NCI-H2171 treated with DMSO at 0.1 percent for 48 hours (cell line): Measurements from ENCODE around the gene AAGAB.

Experiments
- DNase-seq: peaks from one replicate; lab custom pipeline; 2025; lab: John Stamatoyannopoulos, UW

Gene AAGAB

DNA sequence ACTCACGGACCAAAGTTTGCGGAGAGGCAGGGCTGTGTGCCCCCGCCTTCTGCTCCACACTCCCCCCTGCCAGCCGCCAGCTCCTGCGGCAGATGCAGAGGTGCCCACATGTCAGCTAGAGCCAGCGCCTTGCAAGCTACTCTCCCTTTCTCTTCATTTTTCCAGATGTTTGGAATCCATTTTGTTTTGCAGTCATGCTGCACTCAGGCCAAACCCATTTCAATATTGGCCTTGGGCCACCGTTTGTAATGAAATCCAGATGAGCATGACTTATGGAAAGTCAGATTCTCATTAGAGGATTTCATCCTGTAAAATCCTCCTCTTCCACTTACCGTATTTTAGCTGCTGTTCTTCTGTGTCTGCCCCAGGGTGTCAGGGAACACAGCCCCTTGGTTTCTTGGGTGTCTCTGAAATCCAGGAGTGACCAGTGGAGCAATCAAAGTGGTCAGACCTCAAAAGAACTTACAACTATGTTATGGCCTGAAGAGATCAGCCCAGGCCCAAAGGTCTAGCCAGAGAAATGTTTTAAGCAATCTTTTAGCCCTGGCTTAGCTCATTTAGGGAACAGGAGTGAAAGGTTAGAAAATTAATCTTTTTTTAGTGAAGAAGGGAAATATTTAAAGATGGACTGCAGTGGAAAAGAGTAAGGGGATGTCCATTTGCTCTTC is 65.8 kb downstream of the AAGAB start:
- DNase-seq = no peak

DNA sequence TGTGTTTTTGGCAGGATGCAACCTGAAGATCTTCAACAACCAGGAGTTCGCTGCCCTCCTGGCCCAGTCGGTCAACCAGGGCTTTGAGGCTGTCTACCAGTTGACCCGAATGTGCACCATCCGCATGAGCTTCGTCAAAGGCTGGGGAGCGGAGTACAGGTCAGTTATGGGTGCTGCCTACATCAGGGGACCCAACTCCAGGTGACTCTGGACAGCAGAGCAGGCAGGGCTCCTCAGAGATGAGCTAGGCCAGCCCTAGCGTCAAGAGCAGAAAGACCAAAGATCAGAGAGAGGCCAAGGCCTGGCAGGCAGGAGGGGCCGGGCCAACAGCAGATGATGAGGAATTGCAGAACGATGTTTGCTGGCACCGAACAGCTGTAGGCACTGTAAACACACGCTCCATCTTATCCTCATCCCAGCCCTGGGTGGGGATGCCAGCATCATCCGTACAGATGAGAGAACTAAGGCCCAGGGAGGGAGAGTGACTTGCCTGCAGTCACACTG is 67.1 kb downstream of the AAGAB start:
- DNase-seq = peak; percentile 23

DNA sequence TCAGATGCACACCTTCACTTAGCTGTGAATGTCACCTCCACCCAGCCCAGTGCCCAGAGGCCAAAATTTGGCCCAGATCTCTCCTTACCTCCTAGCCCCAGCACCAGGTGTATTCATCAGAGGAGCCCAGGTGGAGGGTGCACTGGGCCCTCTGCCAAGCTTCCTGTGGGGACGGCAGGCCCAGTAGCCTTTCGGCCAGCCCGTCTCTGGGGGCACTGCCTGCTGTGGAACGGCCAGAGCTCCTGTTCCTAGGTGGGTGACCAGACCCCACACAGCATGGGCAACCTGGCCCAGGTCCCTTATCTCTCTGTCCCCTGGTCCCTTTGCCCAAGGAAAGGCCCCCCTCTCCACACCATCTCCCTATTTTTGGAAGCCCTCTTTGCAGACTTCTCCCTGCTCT is 67.8 kb downstream of the AAGAB start:
- DNase-seq = no peak

DNA sequence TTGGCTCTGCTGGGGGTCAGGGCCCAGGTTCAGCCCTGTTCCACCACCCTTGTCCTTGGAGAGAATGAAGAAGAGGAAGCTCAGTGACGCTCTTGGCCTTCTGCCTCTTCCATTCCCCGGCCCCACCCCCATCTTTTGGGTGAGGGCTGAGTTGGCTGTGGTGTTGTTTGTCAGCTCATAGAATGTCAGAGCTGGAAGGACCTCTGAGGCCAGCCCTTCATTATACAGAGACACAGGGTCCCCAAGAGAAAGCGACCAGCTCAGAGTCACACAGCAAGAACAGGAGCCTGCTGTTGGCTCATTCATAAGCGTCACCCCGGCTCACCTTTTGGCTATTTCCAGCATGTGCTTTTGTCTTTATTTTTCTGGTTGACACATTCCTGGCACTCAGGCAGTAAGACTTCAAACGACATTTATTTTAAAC is 68.2 kb downstream of the AAGAB start:
- DNase-seq = no peak

DNA sequence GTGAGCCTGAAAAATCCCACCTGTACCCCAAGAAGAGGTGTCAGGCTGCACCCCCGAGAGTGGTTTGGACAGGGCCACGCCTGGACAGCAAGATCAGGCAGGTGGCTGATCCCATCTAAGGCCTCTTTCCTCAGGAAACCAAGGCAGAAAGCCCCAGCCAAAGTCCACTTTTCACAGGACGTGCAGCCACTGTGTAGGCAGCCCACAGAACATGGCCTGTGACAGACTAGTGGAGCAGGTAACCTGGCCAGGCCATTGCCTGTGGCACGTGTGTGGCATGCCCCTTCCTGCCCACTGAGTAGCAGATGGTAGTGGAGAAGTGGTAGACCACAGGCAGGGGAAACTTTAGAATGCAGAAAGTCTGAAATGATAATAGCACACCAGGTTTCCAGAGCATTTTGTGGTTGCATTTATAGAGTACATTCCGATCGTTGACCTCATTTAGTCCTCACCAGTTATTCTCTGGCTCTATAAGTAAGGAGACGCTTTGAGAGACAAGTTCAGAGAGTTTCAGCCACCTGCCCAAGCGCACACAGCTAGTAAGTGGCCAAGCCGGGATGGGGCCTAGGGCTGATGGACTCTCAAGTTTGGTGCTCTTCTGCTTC is 68.7 kb downstream of the AAGAB start:
- peak; percentile 71 for DNase-seq

DNA sequence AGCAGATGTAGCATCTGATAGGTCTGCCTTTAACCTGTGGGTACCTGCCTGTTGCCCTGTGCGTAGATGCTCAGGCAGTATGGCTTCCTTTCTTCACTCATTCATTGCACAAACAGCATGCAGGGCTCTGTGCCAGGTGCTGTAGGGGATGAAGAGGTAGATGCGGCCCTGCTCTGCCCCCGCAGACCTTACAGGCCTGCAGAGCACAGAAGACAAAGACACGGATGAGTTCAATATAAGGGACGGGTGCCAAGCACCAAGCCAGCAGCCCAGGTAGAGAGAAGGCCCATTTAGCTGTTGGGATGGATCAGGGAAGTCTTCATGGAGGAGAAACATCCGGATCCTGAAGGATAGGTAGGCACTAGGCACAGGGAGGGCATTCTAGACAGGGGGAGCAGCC is 69.4 kb downstream of the AAGAB start:
- no peak for DNase-seq

DNA sequence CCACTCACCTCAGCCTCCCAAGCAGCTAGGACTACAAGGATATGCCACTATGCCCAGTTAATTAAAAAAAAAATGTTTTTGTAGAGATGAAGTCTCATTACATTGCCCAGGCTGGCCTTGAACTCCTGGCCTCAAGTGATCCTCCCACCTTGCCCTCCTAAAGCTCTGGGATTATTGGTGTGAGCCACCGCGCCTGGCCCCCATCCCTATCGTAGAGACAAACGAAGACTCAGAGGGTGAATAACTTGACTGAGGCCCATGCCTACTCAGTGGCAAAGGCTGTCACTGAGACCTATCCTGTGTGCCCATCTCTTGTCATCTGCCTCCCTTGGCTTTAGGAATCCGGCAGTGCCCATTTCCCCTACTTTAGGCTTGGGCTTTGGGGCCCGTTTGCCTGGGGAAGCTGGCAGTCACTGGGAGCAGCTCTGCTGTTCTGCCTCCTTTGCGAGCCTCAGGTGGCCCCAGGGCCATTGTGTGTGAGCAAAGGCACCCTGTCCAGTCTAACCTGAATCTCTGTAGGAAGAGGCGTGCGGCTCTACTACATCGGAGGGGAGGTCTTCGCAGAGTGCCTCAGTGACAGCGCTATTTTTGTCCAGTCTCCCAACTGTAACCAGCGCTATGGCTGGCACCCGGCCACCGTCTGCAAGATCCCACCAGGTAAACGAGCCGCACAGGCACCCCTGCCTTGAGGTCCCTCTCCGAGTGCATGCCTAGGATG is 70.1 kb downstream of the AAGAB start:
- no peak for DNase-seq

DNA sequence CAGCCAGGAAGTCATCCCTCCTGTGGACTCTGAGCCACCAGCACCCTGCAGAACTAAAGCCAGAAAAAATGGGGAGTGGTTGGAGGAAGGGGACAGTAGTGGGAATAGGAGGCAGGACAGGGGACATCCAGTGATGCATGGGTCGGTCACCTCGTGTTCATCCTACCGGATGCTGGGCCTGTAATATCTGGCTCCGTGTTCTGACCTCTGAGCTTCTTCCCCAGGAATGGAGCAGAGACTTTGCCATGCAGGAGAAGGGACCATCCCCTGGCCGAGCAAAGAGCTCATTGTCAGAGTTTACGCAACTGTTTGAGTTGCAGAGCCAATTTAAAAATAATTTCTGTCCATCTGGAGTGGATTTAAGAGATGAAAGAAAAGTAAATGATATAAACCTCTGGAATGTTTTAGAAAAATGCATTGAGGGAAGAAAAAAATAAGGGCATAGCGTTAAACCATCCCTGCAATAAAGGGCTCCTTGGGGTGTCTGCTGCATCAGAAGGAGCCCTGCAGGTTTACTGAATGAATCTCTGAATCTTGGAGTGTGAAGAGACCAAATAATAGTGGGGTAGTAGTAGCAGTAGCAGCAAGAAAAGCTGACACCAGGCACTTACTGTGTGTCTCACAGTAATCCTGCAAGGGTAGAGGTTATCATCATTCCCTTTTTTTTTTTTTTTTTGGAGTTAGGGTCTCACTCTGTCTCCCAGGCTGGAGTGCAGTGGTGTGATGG is 70.9 kb downstream of the AAGAB start:
- no peak for DNase-seq

DNA sequence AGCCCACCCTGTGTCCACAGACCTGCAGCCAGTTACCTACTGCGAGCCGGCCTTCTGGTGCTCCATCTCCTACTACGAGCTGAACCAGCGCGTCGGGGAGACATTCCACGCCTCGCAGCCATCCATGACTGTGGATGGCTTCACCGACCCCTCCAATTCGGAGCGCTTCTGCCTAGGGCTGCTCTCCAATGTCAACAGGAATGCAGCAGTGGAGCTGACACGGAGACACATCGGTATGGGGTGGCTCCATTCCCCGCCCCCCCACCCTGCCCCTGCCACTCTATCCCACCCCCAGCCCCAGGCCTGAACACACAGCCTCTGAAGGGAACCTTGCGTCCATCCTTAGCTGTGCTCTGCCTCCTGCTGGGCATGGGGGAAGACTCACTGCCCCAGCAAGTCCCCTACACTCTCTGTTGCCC is 73.2 kb downstream of the AAGAB start:
- DNase-seq = no peak

DNA sequence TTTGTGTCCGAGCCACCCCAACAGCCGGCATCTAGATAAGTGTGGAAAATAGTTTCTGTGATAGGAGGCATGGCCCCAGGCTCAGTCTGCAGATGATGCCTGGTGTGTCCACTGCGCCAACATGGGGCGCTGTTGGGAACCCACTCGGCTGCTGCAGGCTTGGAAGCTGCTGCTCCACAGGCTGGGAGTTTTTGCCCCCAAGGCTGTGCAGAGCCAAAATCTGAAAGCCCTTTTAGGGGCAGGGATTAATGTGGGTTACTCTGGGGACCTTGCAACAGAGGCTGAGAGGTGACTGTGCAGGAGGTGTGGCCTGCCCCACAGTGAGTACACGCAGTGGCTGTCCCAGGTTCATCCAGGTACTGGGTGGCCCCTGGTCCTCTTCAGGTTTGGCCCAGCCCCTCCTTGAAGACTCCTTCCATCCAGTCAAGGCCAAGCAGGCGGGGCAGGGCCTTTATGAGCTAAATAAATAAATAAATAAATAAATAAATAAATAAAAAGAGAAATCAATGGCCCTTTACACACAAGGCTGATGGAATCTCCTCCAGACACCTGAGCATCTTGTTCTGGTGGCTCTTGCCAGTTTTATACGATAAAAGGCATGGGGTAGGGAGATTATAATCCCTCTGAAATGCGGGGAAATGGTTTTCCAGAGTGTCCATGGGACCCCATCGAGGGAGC is 73.8 kb downstream of the AAGAB start:
- DNase-seq = no peak

DNA sequence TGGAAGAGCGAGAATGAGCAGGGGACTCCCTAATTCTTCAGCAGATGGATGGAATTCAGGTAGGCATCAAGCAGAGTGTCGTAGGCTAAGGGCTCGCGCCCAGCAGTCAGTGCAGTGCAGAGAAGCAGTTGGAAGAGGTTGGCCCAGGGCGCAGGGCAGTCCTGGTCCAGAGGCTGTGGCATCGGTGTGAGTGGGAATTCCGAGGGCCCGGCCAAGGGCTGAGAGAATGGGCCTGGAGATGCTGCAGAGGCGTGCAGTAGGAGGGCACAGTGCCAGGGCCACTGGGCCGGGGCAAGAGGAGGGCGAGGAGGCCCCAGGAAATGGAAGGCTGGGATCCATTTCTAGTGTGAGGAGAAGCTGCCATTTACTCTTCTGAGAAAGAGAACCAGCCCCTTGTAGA is 74.4 kb downstream of the AAGAB start:
- no peak for DNase-seq

DNA sequence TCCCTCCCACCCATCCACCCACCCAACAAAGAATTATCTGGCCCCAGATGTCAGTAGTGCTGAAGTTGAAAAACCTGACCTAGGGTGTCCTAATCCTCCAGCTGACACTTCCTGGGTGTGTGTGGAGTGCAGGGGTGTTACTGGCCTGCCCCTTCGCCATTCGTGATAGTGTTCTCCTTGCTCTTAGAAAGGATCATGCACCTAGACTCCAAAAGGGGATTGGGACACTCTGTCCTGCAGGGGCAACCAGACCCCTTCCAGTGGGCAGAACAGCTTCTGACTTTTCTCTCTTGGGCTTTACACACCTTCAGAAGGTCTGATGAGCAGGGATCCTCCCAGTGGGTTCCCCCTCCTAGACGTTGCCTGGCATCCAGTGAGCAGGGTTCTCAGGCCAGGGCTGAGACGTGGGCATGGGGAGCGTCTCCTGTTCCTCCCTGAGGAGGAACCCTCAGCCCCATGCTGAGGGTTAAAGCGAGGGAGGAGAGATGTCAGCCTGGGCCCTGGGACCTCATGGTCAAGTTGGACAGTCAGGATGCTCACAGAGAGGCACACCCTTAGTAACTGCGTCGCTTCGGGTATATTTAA is 75.0 kb downstream of the AAGAB start:
- DNase-seq = no peak

DNA sequence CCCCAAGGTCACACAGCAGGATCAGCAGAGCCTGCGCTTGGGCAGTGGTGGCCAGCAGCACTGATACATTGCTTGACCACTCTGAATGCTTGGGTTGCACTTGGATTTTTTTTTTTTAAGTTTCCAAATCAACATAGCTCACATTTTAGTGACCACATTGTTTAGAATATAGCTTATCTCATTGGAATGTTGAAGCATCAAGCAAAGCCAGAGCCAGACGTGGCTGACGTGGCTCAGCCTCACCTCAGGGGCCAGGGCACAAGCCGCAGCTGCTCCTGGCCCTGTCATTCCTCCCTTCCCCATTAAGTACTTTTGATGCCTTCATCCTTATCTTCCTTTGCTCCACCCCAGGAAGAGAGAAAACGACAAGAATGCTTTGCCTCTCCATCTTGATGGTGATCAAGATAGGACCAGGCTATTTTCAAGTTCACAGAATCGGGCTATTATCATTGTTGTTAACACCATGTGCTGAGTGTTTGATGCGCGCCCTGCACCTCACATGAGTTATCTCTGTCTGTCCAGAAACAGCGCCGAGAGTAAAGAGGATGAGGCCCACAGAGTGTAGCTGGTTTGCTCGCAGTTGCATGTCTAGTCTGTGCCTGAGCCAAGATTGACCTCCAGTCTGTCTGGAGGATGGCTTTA is 75.8 kb downstream of the AAGAB start:
- no peak for DNase-seq

DNA sequence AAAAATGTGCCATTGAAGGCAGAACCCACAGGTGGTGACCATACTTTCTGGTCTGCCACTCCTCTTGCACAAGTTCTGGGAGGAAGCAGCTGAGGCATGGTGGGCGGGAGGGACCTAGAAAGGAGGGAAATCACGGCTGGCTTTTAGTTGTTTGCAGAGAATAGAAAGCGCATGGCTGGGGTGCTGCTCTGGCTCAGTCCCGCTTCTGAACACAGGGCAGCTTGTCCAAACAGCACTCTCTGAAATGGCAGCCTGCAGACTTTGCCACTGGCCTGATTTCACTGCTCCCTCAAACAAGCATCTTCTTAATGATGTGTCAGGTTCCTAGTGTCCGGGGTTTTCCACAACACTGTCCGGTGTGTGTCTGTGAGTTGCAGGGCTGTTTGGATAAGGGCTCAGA is 76.7 kb downstream of the AAGAB start:
- no peak for DNase-seq

DNA sequence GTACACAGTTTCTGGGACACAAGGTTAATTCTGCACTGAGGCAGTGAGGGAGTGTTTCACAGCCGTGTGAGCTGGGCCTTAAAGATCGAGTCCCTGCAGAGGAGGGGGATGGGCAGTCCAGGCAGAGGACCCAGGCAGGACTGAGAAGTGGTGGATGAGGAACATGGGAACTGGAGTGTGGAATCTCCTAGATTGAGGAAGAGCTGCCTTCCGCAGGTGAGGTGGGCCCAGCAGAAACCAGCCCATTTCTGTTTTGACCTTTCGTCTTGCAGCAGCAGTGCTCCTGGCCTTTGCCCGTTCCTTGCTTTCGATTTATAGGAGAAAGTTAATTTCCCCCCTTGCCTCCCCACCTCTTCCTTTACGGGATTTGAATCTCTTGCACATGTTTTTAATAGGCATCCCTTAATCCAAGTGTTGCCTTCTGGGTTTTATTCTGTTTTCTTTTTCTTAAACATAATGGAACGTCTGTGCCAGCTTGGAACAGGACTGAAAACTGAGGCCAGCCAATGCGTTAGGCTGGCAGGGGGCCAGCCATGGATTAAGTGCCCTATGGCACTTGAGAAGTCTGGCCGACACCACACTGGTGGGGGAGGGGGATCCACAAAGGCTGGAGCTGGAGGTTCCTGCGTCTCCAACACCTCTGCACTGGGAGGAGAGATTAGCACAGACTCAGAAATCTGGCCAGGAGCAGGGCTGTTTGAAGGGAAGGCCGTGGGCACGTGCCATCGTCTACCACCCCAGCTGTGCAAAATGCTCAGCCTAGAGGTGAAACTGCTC is 78.1 kb downstream of the AAGAB start:
- peak; percentile 53 for DNase-seq

DNA sequence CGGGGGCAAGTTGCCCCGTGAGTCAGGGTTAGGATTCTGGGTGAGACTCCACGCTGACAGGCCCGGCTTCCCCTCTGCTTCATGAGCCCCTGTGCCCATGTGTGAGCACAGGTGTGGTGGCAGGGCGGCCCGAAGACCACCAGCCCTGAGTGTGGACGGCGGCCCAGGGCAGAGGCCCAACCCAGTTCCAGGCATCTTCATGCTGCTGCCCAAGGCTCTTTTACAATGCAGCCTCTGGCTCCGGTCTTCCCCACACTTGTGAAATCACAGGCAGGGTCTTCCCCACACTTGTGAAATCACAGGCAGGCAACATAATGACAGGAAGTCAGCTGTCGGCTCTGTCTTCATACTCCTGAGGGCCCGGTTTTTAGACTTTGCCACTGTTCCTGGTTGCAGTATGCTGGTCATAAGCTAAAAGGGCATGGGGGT is 78.8 kb downstream of the AAGAB start:
- DNase-seq = no peak

DNA sequence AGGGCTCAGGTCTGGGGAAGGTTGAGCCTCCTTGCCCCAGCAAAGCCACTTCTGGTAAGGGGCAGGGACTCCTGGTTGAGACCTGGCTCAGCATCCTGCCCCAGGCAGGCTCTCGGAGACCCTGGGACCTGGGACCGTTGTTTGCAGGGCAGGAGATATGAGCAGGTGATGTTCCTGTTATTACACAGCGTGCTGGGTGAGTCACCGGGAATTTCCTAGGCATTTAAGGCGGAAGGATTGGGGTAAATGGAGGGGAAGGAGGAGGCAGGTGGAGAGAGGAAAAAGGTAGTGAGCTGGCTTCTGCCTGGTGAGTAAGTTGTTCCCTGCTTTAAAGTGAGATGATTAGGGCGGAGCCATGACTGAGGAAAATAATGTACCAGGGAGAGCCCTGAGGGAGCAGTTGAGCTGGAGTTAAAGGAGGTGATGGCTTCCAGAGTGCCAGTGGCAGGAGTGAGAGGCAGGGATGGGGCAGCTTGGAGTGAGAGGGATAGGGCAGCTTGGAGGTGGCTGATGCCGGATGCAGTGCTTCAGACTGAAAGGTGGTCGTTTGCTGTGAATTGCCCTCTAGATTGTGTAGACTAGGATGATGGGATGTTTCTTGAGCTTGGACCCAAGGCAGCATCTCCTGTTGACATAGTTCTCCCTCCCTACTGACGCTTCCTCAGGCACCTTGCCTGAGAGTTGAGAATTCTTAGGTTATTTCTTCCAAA is 79.4 kb downstream of the AAGAB start:
- DNase-seq = peak; percentile 35

DNA sequence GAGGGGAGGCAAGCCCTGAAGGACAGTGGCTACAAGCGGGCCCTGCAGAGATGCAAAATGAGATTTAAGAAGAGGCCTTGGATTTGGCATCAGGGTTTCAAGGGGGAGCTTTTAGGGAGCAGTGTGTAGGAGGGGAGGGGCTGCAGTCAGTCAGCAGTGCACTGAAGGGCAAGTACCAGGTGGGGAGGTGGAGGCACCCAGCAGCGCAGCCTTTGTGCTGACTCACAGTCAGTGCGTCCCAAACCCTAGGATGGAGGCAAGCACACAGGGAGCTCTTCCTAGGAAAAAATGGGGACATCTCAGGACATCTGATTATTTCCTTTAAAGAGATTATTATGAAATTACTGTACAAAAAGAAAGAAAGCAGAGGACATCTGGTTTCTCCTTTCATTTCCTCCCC is 80.0 kb downstream of the AAGAB start:
- no peak for DNase-seq

DNA sequence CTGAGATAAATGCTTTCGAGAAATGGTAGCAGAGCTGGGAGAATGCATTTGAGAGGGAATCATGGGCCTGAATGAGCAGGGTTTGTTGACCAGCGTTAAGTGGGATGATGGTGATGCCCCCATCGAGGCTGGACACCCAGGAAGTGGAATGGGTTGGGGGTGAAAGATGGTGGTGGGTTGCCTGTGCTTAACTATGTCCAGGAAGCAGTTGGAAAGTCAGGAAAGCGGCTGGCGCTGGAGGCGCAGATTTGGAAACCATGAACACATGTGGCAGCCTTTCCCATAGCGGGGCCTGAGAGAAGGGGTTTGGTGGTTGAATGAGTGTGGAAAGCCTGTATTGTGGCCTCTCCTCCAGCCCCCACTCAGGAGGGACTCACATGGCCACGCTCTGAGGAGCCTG is 80.7 kb downstream of the AAGAB start:
- DNase-seq = no peak

DNA sequence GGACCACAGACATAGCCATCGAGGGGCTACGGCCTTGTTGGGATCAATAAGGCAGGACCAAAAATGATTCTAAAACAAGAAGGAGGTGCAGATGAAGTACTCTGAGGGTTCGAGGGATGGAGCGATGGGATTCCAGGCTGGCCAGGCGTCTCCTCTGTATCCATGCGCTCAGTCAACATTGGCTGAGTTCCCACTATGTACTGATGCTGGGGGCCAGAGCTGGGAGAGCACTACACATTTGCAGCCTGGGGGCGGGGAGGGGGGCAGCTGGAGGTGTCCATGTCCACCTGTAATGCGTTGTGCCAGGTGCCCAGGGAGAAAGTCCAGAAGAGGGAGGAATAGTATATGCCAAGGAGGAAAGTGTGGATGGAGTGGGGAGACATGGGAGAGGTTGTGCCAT is 81.5 kb downstream of the AAGAB start:
- DNase-seq = no peak
